IMR-90 (cell line): Measurements from ENCODE around the gene MICAL2. TPM values are rescaled to one million over a fixed set of nuclear protein-coding genes. Genes with fewer than 3 reads are reported as not detected.
A peak's percentile ranks its signal among the peaks of the same experiment; 100 is the strongest.

Experiments used
- ATAC-seq: fragments of 200-7000 bp; cut with Tn5 transposase; 2 replicates; pipeline ENCODE4 v1.9.1; 2020; ENCODE audit warnings: low read depth, mild to moderate bottlenecking, moderate library complexity
- BruUV-seq: library from RNA; stranded (reverse); fragments of 400-500 nt; replicated peaks from 2 replicates; lab custom pipeline; 2021; lab: Mats Ljungman, UMichigan
- CTCF ChIA-PET: fragments of 300-600 bp; formaldehyde crosslinking; extraction: SDS; loops from one replicate; lab custom pipeline; 2021; ENCODE audit warnings: antibody characterized with exemption; lab: Yijun Ruan, JAX
- POLR2A ChIA-PET: fragments of 300-600 bp; sonication (Branson Sonifier 250); formaldehyde crosslinking; loops from one replicate; lab custom pipeline; 2022; ENCODE audit warnings: antibody characterized with exemption; ENCODE audit not compliant: unreplicated experiment; lab: Charles Lee
- DNase-seq: peaks from one replicate; pipeline ENCODE4 v3.0.0; 2013
- H2AFZ ChIP-seq: replicated peaks from 2 replicates; pipeline ENCODE3; 2013; ENCODE audit warnings: low read length, mild to moderate bottlenecking; ENCODE audit not compliant: poor library complexity
- H2AK5ac ChIP-seq: 2 replicates; pipeline ENCODE4 v1.6.1; 2013; ENCODE audit warnings: low read depth, low read length, inconsistent platforms
- H2AK9ac ChIP-seq: replicated peaks from 2 replicates; pipeline ENCODE3; 2013; ENCODE audit warnings: mild to moderate bottlenecking, low read depth, low read length, moderate library complexity; ENCODE audit not compliant: poor library complexity
- H2BK120ac ChIP-seq: 2 replicates; pipeline ENCODE4 v1.6.1; 2013; ENCODE audit warnings: low read depth, low read length, inconsistent platforms
- H2BK15ac ChIP-seq: 3 replicates; pipeline ENCODE4 v1.6.1; 2013; ENCODE audit warnings: low read depth, low read length, inconsistent platforms
- H2BK20ac ChIP-seq: 2 replicates; pipeline ENCODE4 v1.6.1; 2013; ENCODE audit warnings: low read depth, mild to moderate bottlenecking, inconsistent platforms, low read length, moderate library complexity
- H2BK5ac ChIP-seq: 2 replicates; pipeline ENCODE4 v1.6.1; 2013; ENCODE audit warnings: mild to moderate bottlenecking, low read depth, low read length, inconsistent platforms; ENCODE audit not compliant: poor library complexity, severe bottlenecking
- H3K14ac ChIP-seq: replicated peaks from 2 replicates; pipeline ENCODE4 v1.6.1; 2013; ENCODE audit warnings: low read depth, low read length, inconsistent platforms
- H3K18ac ChIP-seq: 2 replicates; pipeline ENCODE4 v1.6.1; 2013; ENCODE audit warnings: low read depth, low read length, control low read depth
- H3K23ac ChIP-seq: 2 replicates; pipeline ENCODE4 v1.6.1; 2013; ENCODE audit warnings: low read depth, low read length, inconsistent platforms
- H3K27ac ChIP-seq: 2 replicates; pipeline ENCODE4 v1.5.1; 2013; ENCODE audit warnings: mild to moderate bottlenecking, control low read depth, low read length; ENCODE audit not compliant: insufficient read depth
- H3K27me3 ChIP-seq: 2 replicates; pipeline ENCODE4 v1.6.1; 2013; ENCODE audit warnings: low read length; ENCODE audit not compliant: control insufficient read depth, insufficient read depth
- H3K36me3 ChIP-seq: 2 replicates; pipeline ENCODE4 v1.6.1; 2013; ENCODE audit warnings: low read length, mixed read lengths; ENCODE audit not compliant: control insufficient read depth, insufficient read depth
- H3K4ac ChIP-seq: 2 replicates; pipeline ENCODE4 v1.6.1; 2013; ENCODE audit warnings: low read depth, low read length, inconsistent platforms
- H3K4me1 ChIP-seq: 2 replicates; pipeline ENCODE4 v1.6.1; 2013; ENCODE audit warnings: low read length, mixed read lengths; ENCODE audit not compliant: control insufficient read depth, insufficient read depth
- H3K4me2 ChIP-seq: 2 replicates; pipeline ENCODE4 v1.6.1; 2013; ENCODE audit warnings: low read depth, mild to moderate bottlenecking, control low read depth, low read length, moderate library complexity
- H3K4me3 ChIP-seq: 2 replicates; pipeline ENCODE4 v1.5.1; 2013; ENCODE audit warnings: low read depth, mild to moderate bottlenecking, control low read depth, low read length, moderate library complexity; ENCODE audit not compliant: insufficient read depth
- H3K56ac ChIP-seq: 2 replicates; pipeline ENCODE4 v1.6.1; 2013; ENCODE audit warnings: low read length, inconsistent platforms; ENCODE audit not compliant: insufficient read depth; ENCODE audit errors: extremely low read depth
- H3K79me1 ChIP-seq, 2 experiments: 2 replicates each; pipeline ENCODE4 v1.6.1; 2013; ENCODE audit warnings: low read length in 2 of 2, inconsistent platforms in 1 of 2, low read depth in 1 of 2
- H3K9ac ChIP-seq: 2 replicates; pipeline ENCODE4 v1.6.1; 2013; ENCODE audit warnings: low read depth, low read length, control low read depth
- H3K9me1 ChIP-seq: 2 replicates; pipeline ENCODE4 v1.6.1; 2013; ENCODE audit warnings: low read length, inconsistent platforms; ENCODE audit not compliant: insufficient read depth
- H3K9me3 ChIP-seq: 2 replicates; pipeline ENCODE4 v1.6.1; 2013; ENCODE audit warnings: low read length; ENCODE audit not compliant: control insufficient read depth, insufficient read depth
- H4K20me1 ChIP-seq: 2 replicates; pipeline ENCODE4 v1.6.1; 2013; ENCODE audit warnings: low read length, inconsistent platforms; ENCODE audit not compliant: insufficient read depth
- H4K5ac ChIP-seq: 2 replicates; pipeline ENCODE4 v1.6.1; 2013; ENCODE audit warnings: mild to moderate bottlenecking, low read depth, low read length, control low read depth
- H4K8ac ChIP-seq, 2 experiments: 2 replicates each; pipeline ENCODE4 v1.6.1; 2013; ENCODE audit warnings: low read depth in 2 of 2, low read length in 2 of 2, control low read depth in 1 of 2, inconsistent platforms in 1 of 2
- H4K91ac ChIP-seq: 2 replicates; pipeline ENCODE4 v1.6.1; 2013; ENCODE audit warnings: low read depth, low read length, inconsistent platforms; ENCODE audit not compliant: insufficient read depth
- BHLHE40 ChIP-seq: fragments of 150-350 bp; IDR thresholded peaks from 2 replicates; pipeline ENCODE4 v1.6.1; 2016; ENCODE audit warnings: mild to moderate bottlenecking, low read depth, low read length
- CEBPB ChIP-seq: IDR thresholded peaks from 2 replicates; pipeline ENCODE4 v1.6.1; 2012; ENCODE audit warnings: low read depth, low read length, improper control_type of control experiment
- CHD1 ChIP-seq: IDR thresholded peaks from 2 replicates; pipeline ENCODE4 v1.6.1; 2012; ENCODE audit warnings: low read depth, low read length, improper control_type of control experiment
- CTCF ChIP-seq: conservative IDR thresholded peaks from 2 replicates; pipeline ENCODE4 v1.5.1; 2012; ENCODE audit warnings: mild to moderate bottlenecking, low read depth, low read length, improper control_type of control experiment
- ELK1 ChIP-seq: fragments of 150-350 bp; IDR thresholded peaks from 2 replicates; pipeline ENCODE4 v1.6.1; 2016; ENCODE audit warnings: low read depth, mild to moderate bottlenecking, low read length, moderate library complexity, borderline replicate concordance
- FOS ChIP-seq: fragments of 150-350 bp; IDR thresholded peaks from 2 replicates; pipeline ENCODE4 v1.6.1; 2016; ENCODE audit warnings: low read depth, low read length
- MAZ ChIP-seq: IDR thresholded peaks from 2 replicates; pipeline ENCODE4 v1.6.1; 2012; ENCODE audit warnings: low read depth, mild to moderate bottlenecking, low read length, improper control_type of control experiment, moderate library complexity, borderline replicate concordance
- MXI1 ChIP-seq: IDR thresholded peaks from 2 replicates; pipeline ENCODE4 v1.6.1; 2012; ENCODE audit warnings: low read depth, mild to moderate bottlenecking, low read length, moderate library complexity, borderline replicate concordance
- POLR2A ChIP-seq: IDR thresholded peaks from 2 replicates; pipeline ENCODE4 v1.6.1; 2012; ENCODE audit warnings: mild to moderate bottlenecking, low read depth, low read length
- RAD21 ChIP-seq: IDR thresholded peaks from 2 replicates; pipeline ENCODE4 v1.6.1; 2012; ENCODE audit warnings: low read length, improper control_type of control experiment
- RCOR1 ChIP-seq: IDR thresholded peaks from 2 replicates; pipeline ENCODE4 v1.6.1; 2012; ENCODE audit warnings: mild to moderate bottlenecking, low read length, improper control_type of control experiment; ENCODE audit not compliant: insufficient replicate concordance
- RFX5 ChIP-seq: IDR thresholded peaks from 2 replicates; pipeline ENCODE4 v1.8.0; 2012; ENCODE audit warnings: low read depth, mild to moderate bottlenecking, low read length, moderate library complexity
- SMC3 ChIP-seq: fragments of 150-350 bp; IDR thresholded peaks from 2 replicates; pipeline ENCODE4 v1.6.1; 2016; ENCODE audit warnings: low read depth, mild to moderate bottlenecking, antibody characterized with exemption, low read length, moderate library complexity
- USF2 ChIP-seq: fragments of 150-350 bp; IDR thresholded peaks from 2 replicates; pipeline ENCODE4 v1.6.1; 2017; ENCODE audit warnings: mild to moderate bottlenecking, antibody characterized with exemption, low read length, low read depth
- WGBS, 2 experiments: methylation state at CpG; one replicate each; pipeline versions ENCODE4 v1.1.5 to v1.1.7; 2013; ENCODE audit warnings: missing lambda C conversion rate in 2 of 2; ENCODE audit not compliant: insufficient read length in 1 of 2; ENCODE audit errors: extremely low coverage in 2 of 2; 5-methylcytosine and 5-hydroxymethylcytosine counted together
- dilution Hi-C: fragments of 300-500 bp; cut with HindIII; formaldehyde crosslinking; loops from one replicate; pipeline ENCODE4 v1.14.3; 2018; ENCODE audit warnings: low sequenced_read_pairs; ENCODE audit not compliant: unreplicated experiment
- in situ Hi-C: fragments of 300-500 bp; cut with MboI; formaldehyde crosslinking; loops from 3 replicates; pipeline ENCODE4 v1.14.3; 2019; ENCODE audit warnings: low sequenced_read_pairs, inconsistent platforms, mixed read lengths
- intact Hi-C: fragments of 100-400 bp; cut with micrococcal nuclease; formaldehyde crosslinking; loops from 2 replicates; pipeline ENCODE4 v1.10.0; 2022
- polyA plus RNA-seq, 3 experiments: library from polyadenylated mRNA; depleted of rRNA; stranded (reverse); fragments of >200 nt; gene quantifications; 2 replicates each; pipeline ENCODE4 v1.2.3, GENCODE V29; 2012; ENCODE audit warnings: low replicate concordance in 1 of 3
- total RNA-seq: library from RNA; depleted of rRNA; stranded (reverse); fragments of >200 nt; gene quantifications from 2 replicates; pipeline ENCODE4 v1.2.3, GENCODE V29; 2012

The MICAL2 gene
- total and polyA plus RNA-seq, 2 of the 4 experiments (the other 2 are of a cell fraction), result 170 to 336 TPM

DNA sequence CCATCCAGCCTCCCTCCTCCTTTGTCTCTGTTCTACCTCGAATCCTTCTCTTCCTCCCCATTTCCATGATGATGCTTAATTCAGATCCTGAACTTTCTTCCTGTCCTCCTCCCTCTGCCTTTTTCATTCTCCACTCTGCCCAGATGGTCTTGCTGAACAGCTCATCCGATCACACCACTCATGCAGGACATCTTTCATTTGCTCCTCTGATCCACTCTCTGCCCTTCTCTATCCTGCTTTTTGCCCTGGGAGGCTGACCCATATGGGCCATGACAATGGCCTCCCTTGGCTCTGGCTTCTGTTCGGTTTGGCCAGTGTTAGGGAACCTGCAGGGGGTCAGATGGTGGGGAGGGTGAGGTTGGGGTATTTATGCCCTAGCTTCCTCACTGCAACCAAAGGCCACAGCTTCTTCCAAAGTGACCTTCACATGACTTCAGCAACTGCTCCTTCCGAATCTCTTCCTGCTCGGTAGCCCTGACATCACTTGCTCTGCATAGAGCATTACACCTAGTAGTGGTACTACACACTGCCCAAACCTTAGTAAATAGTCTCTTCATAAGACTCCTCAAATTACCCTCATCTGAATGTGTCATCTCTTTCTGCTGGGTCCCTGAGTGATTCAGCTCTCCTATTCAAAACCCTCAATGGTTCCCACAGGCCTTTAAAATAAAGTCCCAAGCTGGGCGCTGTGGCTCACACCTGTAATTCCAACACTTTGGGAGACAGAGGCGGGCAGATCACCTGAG lies 32.7 kb upstream of the MICAL2 start:
- H2BK120ac ChIP-seq, result peak overlapping the region; percentile 99
- dilution Hi-C loops (no loop called here), in situ Hi-C loops (no loop called here), intact Hi-C loops (no loop called here)
- peak overlapping the region; percentile 41 for H4K5ac ChIP-seq
- no peaks in the 10 kb centered on the region for H4K20me1 ChIP-seq
- H3K23ac ChIP-seq, result peak overlapping the region; percentile 94
- peak overlapping the region; percentile 48 for H3K27ac ChIP-seq
- H3K36me3 ChIP-seq, result no peaks in the 10 kb centered on the region
- H2AK9ac ChIP-seq, result peak overlapping the region; percentile 74
- peak overlapping the region; percentile 97 for H4K91ac ChIP-seq
- 74% methylated on average over 4 of the region's 7 CpGs; no CpG with 5 or more reads in 1 of the 2 experiments for WGBS, 2 experiments
- H2BK5ac ChIP-seq, result peak overlapping the region; percentile 100
- no peak overlapping the region for H3K4me2 ChIP-seq
- no TSS peak for BruUV-seq
- CTCF ChIA-PET, result interaction anchor here (0.6 to 0.8 kb wide), 3 partner anchors 11 to 1775 kb away, joined by 3 to 5 read pairs (median 3); no protein-coding TSS in a partner anchor
- H3K4me1 ChIP-seq, result peaks cover 25% of the 10 kb centered on the region
- H2BK20ac ChIP-seq, result peak overlapping the region; percentile 95
- peak overlapping the region; percentile 49 for H2AFZ ChIP-seq
- H3K14ac ChIP-seq, result peak overlapping the region; percentile 93
- peak overlapping the region; percentile 82 for H3K56ac ChIP-seq
- H3K4me3 ChIP-seq, result no peak overlapping the region
- peak overlapping the region; percentile 99 for H2AK5ac ChIP-seq
- H3K4ac ChIP-seq, result peak overlapping the region; percentile 99
- H3K9me3 ChIP-seq, result no peaks in the 10 kb centered on the region
- peaks cover 18 to 49% of the 10 kb centered on the region in 2 experiments for H3K79me1 ChIP-seq
- H3K9me1 ChIP-seq, result peaks cover 40% of the 10 kb centered on the region
- H3K27me3 ChIP-seq, result no peaks in the 10 kb centered on the region
- peak; percentile 81 for DNase-seq
- peak overlapping the region; percentile 62 for H3K18ac ChIP-seq
- peak overlapping the region; percentile 13; the same call in 1 of the 2 replicates for H3K9ac ChIP-seq
- H2BK15ac ChIP-seq, result peak overlapping the region; percentile 84
- peak overlapping the region; percentile 37 to 93 for H4K8ac ChIP-seq
- POLR2A ChIA-PET, result interaction anchor here (3.0 kb wide), 1 partner anchor 9 kb away, joined by 23 read pairs; no protein-coding TSS in a partner anchor
- no peak for ATAC-seq
- TF ChIP-seq RFX5, result no peak
- TF ChIP-seq RCOR1, result no peak
- no peak for TF ChIP-seq CEBPB
- no peak for TF ChIP-seq USF2
- no peak for TF ChIP-seq MXI1
- TF ChIP-seq POLR2A, result no peak; the same call in 1 of the 2 replicates
- TF ChIP-seq CTCF, result no peak
- TF ChIP-seq BHLHE40, result no peak
- TF ChIP-seq CHD1, result no peak
- no peak for TF ChIP-seq ELK1
- TF ChIP-seq FOS, result no peak
- no peak for TF ChIP-seq MAZ
- no peak for TF ChIP-seq SMC3
- no peak for TF ChIP-seq RAD21
